NCI-H1048 (cell line): ENCODE results near the gene FAM118B.
A peak's percentile ranks its signal among the peaks of the same experiment; 100 is the strongest.
"Not testable (repeated sequence)": the region's sequence is repeated elsewhere in the genome, so short reads cannot be mapped to it uniquely, and the experiment has no call there.

Experiments
- DNase-seq: peaks from one replicate; lab custom pipeline; 2025; lab: John Stamatoyannopoulos, UW

FAM118B gene

GRCh38 chr11:126277322-126277721 lies 65.7 kb downstream of the FAM118B start:
- DNase-seq: no peak

DNA sequence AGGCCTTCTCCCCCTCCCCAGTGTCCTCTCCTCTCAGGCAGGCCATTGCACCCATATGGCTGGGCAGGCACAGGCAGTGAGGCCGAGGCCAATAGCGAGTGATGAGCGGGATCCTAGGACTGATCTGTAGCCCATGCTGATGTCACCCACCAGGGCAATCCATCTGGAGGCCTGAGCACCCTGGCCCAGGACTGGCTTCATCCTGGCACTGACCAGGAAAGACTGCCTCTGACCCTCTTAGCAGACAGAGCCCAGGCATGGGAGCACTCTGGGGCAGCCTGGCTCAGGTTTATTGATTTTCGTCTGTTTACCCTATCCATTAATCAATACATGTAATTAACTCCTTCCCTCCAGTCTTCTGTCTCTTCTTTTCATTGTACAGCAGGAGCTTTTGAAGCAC lies 66.2 kb downstream of the FAM118B start:
- no peak for DNase-seq

GRCh38 chr11:126279191-126279590 lies 67.6 kb downstream of the FAM118B start:
- no peak for DNase-seq

DNA sequence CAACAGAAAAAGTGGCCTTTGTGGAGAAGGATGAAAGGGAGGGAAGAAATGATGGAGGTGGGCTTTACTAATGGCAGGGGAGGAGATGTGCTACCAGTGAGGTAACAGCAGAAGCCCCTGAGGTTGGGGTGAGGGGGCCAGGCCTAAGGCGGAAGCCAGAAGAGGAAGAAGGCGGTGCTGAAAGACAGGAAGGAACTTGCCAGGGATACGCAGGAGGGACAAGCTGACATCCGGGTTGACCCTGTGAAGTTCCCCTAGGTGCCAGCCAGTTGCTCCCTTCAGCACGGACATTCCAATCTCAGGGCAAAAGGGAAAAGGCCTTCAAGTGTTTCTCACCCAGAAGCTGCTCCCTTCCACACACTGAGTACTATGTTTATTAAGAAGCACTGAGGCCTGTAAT lies 69.0 kb downstream of the FAM118B start:
- DNase-seq: no peak

- no peak for DNase-seq
Measured at GRCh38 chr11:126281245-126281644, 69.7 kb downstream of the FAM118B start.

GRCh38 chr11:126281666-126282175 lies 70.1 kb downstream of the FAM118B start:
- no peak for DNase-seq

GRCh38 chr11:126282361-126282735 lies 70.8 kb downstream of the FAM118B start:
- DNase-seq: no peak

- no peak for DNase-seq
Measured at GRCh38 chr11:126282736-126283591, 71.4 kb downstream of the FAM118B start, which contains the start of gene TIRAP. TSS of gene TIRAP (plus strand) at chr11:126283093. CDS start at chr11:126290895, 7,802 bp downstream.

DNA sequence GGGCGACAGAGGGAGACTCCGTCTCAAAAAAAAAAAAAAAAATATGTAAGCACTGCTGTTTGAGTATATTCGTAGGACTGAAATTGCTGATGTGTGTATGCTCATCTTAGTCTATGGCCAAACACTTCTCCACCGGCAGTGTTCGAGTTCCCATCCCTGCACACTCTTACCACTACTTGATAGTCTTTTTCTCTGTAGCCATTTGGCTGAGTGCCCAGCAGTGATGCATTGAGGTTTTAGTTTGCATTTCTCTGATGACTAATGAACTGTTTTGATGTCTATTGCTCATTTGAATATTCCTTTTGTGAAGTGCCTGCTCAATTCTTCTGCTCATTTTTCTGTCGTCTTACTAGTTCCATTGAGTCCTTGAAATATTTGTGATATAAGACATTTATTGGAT lies 73.2 kb downstream of the FAM118B start:
- DNase-seq: peak; percentile 75

- no peak for DNase-seq
Measured at GRCh38 chr11:126288237-126288636, 76.7 kb downstream of the FAM118B start.

DNA sequence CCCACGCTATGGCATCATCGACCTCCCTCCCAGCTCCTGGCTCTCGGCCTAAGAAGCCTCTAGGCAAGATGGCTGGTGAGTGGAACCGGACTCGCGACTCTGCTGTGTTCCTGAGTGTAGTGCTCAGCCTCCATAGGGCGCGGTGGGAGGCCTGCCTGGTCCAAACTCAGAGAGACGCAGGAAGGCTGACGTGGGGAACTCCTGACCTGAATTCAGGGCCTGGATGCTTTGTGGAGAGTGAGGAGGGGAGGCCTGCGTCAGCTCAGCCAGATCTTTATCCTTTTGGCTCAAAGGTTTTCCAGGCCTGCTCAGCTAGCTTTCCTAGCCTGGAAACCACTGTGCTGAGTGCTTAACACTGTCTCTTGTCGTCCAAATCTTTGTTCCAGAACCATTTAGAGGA lies 79.3 kb downstream of the FAM118B start:
- no peak for DNase-seq

DNA sequence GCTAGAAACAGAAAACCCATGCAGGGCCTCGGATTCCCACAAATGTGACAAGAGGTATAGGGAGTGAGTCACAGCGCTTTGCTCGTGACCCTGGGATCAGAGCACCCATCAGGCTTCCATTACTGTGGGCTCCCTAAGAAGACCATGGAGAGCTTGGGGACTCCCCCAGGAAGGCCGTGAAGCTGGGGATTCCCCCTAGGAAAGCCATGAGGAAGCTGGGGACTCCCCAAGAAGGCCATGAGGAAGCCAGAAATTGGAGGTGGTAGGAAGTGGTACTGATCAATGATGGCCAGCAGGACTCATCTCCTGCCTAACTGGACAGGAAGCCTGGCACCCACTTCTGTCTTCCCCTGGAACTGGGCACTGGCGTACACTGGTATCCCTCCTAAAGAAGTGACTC lies 82.1 kb downstream of the FAM118B start:
- DNase-seq: no peak

DNA sequence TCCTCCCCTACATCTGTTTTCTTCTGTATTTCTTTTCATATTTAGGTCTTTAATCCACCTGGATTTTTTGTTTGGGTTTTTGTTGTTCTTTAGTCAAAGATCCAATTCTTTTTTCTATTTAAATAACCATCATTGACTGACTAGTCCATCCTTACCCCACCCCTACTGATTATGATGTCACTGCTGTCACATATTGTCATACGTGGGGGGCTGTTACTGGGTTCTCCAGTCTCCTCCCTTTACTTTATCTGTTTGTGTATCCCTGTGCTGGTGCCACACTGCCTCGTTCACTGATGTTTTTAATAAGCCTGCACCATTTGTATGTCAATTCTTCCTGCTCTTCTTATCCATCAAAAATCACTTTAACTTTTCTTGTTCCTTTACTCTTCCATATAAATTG lies 85.4 kb downstream of the FAM118B start:
- no peak for DNase-seq

GRCh38 chr11:126303623-126304456 lies 92.3 kb downstream of the FAM118B start, which contains the start of gene DCPS:
TSS of gene DCPS (plus strand) at chr11:126304060. CDS start at chr11:126304081, 21 bp downstream.
- peak; percentile 76 for DNase-seq

DNA sequence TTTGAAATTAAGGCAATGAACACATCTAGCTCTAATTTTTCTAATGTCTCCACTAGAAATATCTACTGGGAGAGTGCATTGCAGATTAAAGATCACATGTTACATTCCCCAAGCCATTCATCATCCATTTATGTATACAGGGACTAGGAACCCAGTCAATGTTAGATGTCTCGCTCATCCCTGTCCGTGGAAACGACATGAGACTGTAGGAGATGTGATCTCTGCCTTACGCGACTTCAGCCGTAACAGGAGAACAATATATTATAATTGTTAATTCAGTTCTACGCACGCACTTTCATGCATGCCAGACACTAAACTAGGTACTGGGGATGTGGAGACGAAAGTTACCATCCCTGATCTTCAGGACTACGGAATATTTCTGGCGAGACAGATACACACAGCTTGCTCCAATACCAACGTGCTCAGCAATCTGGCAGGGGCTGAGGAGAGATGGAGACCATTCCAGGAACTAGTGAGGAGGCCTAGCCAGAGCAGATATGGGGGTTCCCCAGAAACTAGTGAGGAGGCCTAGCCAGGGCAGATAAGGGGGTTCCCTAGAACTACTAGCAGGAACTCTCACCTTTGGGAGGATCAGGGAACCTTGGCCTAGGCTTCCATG lies 93.0 kb downstream of the FAM118B start:
- no peak for DNase-seq

- DNase-seq: no peak
Measured at GRCh38 chr11:126305699-126306098, 94.1 kb downstream of the FAM118B start.

DNA sequence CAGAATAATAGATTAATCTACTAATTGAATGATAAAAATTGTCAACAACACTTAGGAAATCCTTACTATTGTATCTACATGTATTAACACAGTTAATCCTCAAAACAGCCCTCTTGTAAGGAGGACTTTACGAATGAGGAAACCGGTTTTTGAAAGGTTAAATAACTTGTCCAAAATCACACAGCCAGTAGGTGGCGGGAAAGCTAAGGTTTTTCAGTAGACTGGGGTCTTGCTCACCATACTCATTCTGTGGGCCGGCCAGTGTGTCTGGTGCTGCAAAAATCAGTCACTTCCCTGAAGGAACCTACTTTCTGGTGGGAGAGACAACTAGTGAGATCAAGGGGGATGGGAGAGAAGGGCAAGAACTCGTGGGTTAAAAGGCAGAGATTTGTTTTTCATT lies 96.1 kb downstream of the FAM118B start:
- DNase-seq: no peak

DNA sequence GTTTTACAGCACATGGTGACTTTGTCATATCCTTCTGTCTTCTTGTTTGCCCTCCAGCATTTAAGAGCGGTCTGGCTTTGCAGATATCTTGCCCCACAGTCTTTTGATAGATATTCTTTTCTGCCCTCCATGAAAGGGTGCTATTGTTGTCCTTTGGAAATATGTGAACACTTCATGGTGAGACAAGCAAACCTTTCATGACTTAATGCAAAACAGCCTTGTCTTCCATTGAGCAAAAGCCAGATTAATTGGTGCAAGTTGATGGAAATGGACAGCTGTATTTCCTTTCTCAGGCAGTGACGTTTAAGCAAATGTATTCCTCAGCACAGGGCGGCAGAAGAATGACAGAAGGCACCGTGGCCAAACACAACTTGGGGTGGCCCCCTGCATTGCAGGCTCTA lies 96.7 kb downstream of the FAM118B start:
- DNase-seq: peak; percentile 74

GRCh38 chr11:126308771-126309170 lies 97.2 kb downstream of the FAM118B start:
- not testable (repeated sequence) for DNase-seq

DNA sequence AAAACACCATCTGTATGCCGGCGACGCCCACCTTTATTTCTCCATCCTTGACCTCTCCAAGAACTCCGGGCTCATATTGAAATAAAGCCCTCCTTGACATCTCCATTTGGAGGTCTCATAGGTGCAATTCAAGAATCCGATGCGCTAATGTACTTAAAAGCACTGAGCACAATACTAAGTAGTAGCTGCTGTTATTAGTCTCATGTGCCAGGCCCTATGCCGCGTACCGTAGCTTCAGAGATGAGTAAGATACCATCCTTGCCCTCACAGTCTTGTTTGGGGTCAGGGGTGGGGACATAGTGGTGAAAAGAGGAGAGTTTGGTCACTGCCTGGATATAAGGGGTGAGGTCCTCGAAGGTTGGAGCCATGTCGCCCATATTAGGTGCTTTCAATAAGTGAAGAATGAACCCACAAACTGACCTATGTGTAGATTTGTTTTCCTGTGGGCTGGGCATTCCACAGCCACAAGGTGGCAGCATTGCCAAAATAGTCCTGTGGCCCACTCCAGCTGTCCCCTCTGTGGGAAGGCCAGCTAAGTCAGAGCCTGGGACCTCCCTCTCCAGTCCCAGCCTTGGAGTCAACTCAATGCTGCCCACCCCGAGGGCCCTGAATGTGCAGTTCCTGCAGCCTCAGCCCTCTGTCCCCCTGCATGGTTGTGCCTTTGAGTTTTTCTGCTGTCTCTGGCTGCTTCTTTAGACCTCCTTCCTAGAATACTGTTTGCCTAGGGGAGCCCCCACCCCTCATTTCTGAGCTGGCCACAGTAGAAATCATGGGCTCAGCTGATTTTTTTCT lies 98.8 kb downstream of the FAM118B start:
- peak; percentile 55 for DNase-seq

GRCh38 chr11:126310992-126311310 lies 99.4 kb downstream of the FAM118B start:
- no peak for DNase-seq
